GM12873 (cell line): Measurements from ENCODE around the gene LEO1.

Experiments used
- TF ChIP-seq, protein P1 (sequence below): IDR thresholded peaks from 2 replicates; pipeline ENCODE4 v1.5.1; 2012; ENCODE audit warnings: low read depth, mild to moderate bottlenecking, moderate library complexity, low read length, control low read depth; ENCODE audit not compliant: insufficient read depth; ENCODE audit errors: missing control alignments

LEO1 gene

DNA sequence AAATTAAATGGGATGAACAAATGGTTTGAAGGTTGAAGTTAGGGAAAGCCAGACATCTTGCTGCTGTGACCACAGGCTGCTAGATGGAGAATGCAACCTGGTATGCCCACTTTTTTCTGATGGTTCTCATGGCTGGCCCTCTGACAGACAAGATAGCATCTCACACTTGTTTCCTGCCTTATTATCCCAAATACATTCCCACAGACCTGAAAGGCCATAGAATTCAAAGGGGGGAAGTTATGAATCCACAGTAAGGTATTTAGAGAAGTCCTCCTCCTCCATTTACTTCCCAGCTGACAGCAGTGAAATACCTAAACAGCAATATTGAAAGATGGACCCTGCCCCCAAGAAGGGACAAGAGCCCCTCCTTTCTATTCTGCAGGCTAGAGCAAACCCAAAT, 32.4 kb downstream of the LEO1 start:
- TF ChIP-seq, protein P1, sequence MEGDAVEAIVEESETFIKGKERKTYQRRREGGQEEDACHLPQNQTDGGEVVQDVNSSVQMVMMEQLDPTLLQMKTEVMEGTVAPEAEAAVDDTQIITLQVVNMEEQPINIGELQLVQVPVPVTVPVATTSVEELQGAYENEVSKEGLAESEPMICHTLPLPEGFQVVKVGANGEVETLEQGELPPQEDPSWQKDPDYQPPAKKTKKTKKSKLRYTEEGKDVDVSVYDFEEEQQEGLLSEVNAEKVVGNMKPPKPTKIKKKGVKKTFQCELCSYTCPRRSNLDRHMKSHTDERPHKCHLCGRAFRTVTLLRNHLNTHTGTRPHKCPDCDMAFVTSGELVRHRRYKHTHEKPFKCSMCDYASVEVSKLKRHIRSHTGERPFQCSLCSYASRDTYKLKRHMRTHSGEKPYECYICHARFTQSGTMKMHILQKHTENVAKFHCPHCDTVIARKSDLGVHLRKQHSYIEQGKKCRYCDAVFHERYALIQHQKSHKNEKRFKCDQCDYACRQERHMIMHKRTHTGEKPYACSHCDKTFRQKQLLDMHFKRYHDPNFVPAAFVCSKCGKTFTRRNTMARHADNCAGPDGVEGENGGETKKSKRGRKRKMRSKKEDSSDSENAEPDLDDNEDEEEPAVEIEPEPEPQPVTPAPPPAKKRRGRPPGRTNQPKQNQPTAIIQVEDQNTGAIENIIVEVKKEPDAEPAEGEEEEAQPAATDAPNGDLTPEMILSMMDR: no peak

DNA sequence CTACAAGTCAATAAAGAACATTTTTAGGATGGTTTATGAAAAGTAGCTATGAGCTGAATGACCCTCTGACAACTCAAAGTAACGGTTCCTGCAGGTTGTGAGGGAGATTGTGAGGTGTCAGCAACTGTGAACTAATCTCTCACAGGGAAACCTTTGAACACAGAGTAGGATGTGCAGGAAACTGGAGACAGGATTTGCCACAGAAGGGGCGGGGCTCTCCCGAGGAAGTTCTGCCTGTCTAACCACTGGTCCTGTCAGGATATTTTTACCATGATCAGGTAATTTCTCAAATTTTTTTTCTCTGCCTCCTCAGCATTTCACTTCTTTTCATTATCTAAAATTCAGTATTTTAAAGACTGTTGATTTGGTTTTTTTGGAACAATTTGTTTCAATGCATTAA, 33.3 kb downstream of the LEO1 start:
- TF ChIP-seq, protein P1: no peak

DNA sequence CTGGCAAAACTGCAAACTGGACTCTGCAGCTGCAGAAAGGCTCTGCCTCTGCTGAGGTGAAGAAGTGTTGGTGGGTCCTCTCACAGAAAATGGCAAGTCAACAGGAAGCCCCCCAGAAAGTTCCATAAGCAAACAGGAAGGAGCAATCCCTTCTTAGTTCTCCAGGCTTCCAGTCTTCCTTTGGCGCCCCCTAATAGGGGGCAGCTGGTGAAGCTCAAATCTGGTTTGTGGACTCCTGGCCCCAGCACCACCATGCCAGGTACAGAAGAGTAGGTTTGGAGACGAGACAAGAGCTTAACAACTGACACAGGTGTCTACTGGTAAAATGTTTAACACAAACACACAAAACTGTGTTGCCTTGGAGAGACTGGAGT, 35.5 kb downstream of the LEO1 start:
- TF ChIP-seq, protein P1: no peak

DNA sequence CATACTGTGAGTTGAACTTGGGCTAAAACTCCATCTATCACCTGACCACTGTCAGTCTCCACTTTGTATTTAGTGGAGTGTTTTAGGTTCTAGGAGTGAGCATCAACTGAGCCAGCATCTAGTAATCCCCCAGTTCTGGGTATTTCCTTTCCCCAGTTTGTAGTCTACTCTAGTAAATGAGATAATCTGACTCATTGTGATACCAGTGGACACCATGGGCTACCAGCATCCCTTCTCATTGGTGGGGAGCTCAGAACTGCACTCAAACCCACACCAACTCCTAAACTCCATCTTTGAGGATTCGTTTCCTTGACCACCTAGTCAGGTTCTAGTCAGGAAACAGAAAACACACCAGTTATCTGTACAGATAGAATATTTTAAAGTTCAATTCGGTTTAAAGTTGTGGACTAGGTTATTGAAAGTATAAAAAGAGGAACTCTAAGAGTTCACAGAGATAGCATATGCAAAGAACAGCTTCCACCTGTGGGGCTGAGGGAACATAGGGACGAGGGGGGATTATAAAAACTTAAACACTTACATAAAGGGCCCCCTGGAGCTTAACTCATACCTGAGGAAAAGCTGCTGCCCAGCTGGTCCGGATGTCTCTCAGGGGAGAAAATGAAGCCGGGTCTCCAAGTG, 36.0 kb downstream of the LEO1 start:
- TF ChIP-seq, protein P1: no peak

DNA sequence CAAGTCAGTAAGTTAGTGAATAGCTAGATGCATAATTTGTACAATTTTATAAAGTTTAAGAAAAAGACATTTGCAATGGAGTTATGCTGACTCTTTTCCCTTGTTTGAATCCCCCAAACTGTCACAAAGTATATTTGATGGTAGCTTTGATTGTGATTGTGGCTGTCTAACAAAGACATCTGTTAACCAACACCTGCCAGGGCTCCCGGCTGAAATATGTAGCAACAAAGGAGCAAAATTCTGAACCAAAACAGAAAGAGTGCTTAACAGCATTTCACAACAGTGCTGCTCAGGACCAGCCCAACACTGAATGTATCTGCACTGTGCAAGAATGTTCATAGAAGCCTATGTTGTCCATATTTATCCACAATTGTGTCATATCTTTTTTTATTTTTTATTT, 39.4 kb downstream of the LEO1 start:
- TF ChIP-seq, protein P1: no peak

DNA sequence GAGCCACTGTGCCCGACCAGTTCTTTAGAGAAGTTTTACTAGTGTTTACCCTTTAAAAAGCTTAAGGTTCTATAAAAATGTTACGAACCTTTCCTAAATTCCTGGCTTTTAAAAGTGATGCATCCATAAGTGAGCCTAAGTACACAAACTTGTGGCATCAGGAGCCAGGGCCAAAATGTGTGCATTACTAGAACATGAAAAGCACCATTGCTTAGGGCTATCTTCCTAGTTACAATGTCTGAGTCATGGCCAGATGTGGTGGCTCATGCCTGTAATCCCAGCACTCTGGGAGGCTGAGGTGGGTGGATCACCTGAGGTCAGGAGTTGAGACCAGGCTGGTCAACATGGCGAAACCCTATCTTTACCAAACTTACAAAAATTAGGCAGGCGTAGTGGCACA, 39.9 kb downstream of the LEO1 start:
- TF ChIP-seq, protein P1: no peak

DNA sequence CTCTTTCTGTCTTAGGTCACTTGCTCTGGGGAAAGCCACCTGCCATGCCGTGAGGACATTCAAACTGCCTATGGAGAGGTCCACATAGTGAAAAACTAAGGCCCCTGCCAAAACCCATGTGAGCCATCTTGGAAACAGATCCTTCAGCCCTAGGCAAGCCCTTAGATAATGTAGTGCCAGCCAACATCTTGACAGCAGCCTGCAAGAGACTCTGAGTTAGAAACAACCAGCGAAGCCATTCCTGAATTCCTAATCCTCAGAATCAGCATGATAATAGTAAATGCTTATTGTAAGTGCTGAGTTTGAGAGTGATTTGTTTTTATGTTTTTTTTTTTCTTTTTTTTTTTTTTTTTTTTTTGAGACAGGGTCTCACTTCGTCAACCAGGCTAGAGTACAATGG, 40.6 kb downstream of the LEO1 start:
- TF ChIP-seq, protein P1: no peak

DNA sequence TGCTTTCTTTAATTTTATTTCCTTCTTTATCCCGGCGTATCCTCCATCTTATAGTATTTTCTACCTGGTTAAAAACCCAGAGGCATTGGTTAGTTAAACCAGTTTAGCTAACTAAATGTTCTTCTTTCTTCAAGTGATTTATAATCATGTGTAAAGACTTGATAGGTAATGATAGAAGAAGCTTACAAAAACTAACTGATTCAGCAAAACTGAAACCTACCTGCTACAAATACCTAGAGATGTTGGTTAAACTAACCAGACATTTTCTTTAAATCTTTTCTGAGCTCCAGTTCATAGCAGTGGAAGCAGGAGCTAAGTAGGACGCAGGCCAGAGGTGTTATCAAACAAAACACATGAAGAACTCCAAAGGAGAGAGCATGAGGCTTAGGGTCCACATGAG, 44.8 kb downstream of the LEO1 start:
- TF ChIP-seq, protein P1: no peak
